CD4-positive, alpha-beta T cell treated with Interleukin-2 at 100 ng/mL for 4 hours (primary cell): Measurements from ENCODE around the gene OR10G7.

Experiments
- DNase-seq: peaks from one replicate; pipeline ENCODE4 v3.0.0-alpha.2; 2020; ENCODE audit warnings: low spot score

Gene OR10G7

GRCh38 chr11:124041254-124041653, at the start of gene OR10G7:
Gene OR10G7, minus strand, starts transcription at chr11:124041325. Its CDS starts 2,324 bp downstream, at chr11:124039001.
- DNase-seq, result no peak

DNA sequence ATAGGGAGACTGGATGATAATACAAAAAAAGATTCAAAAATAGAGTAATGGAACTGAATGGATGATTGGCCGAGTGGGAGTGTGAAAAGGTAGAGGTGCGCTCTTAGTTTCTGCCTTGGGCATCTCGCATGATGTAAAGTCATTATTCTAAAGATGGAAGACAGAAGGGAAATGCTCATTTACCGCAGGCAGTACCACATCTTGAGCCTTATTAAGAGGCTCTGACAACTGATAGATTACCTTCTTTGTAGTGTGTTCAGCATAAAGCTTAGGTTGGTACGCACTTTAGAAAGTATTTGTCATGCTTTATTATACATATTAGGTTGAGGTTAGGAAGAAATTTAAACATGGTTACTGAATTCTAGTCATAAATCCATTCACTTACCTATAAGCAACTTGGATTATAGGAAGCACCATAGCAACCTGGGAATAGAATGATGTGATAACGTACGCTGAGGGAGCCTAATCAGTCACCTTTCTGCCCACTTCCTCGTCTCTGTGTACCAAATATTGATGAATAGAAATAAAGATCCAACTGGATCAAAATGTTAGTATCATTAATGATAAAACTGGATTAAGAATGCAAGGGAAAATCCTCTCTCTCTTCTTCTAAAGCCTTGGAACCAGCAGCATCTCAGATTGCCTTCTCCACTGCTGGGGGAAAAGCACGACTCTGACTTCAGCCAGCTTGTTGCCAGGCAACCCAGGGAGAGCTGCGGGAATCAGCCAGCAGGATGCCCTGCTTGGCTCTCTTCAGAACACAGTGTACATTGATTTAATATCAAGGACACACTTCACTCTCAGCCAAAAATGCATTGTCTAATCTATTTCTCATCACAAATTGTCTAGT, 45.1 kb upstream of the OR10G7 start:
- DNase-seq, result no peak

DNA sequence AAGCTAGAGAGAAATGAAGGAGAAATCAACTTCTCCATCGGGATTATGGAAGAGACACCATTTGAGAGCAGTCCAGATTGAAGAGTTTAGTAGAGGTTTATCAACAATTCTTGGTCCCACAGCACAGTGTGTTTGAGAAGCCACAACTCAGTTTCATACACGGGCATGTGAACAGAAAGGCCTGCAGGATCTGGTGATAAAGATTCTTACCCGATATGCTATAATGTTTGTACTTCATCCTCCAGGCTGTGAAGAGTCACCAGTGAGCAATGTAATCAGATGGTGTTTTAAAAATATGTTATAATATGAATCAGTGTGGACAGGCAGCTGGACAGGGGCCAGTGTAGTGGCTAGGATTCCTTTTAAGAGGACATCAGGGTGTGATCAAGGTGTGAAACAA, 44.5 kb upstream of the OR10G7 start:
- no peak for DNase-seq

- no peak for DNase-seq
These were observed 41.2 kb upstream of the OR10G7 start for GRCh38 chr11:124082371-124082770.

- DNase-seq, result no peak
These were observed 40.4 kb upstream of the OR10G7 start for GRCh38 chr11:124081483-124081882.

- DNase-seq, result no peak
These were observed 39.3 kb upstream of the OR10G7 start for GRCh38 chr11:124080327-124081001.

GRCh38 chr11:124079631-124080326, 38.7 kb upstream of the OR10G7 start:
- no peak for DNase-seq

- no peak for DNase-seq
These were observed 37.5 kb upstream of the OR10G7 start for GRCh38 chr11:124078591-124078990.

DNA sequence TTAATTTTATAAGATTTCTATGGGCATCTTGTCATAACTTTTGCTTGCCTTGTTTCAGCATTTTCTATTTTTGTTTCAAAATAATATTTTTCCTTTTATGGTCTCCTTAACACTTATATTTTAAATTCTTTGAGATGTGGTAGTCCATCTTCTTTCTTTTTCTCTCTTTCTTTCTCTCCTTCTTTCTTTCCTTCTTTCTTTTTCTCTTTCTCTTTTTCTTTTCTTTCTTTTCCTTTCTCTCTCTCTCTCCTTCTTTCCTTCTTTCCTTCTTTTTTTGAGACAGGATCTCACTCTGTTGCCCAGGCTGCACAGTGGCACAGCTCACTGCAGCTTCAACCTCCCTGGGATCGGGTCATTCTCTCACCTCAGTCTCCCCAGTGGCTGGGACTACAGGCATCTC, 36.1 kb upstream of the OR10G7 start:
- no peak for DNase-seq

GRCh38 chr11:124075841-124076651, 34.9 kb upstream of the OR10G7 start:
- no peak for DNase-seq

GRCh38 chr11:124075492-124075840, 34.3 kb upstream of the OR10G7 start:
- DNase-seq, result no peak

DNA sequence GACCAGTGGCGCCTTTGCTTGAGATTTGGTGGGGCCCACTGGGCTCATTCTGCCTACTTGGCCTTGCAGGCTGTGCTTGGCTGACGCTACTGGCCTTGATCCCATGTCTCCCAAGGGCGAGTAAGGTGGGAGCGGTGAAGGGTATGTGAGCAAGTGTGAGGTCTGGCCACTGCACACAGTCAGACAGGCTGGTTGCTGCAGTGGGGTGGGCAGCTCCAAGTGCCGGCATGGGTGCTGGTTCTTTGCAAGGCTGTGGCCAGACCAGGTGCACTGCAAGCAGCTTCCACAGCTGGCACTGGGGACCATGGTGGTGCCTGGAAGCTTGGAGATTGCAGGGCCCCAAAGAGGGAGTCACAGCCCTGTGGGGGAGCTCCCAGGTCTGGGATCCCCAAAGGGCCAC, 33.4 kb upstream of the OR10G7 start:
- no peak for DNase-seq

DNA sequence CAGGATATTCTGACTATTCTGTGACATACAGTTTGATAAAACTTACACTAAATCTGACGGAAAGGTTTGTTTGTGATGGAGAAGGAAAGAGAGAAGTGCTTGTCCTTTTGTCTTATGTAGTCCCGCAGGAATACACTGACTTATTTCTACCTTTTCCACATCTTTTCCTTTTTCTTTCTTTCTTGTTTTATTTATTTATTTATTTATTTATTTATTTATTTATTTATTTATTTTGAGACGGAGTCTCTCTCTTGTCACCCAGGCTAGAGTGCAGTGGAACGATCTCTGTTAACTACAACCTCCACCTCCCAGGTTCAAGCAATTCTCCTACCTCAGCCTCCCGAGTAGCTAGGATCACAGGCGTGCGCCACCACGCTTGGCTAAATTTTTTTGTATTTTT, 31.0 kb upstream of the OR10G7 start:
- no peak for DNase-seq

DNA sequence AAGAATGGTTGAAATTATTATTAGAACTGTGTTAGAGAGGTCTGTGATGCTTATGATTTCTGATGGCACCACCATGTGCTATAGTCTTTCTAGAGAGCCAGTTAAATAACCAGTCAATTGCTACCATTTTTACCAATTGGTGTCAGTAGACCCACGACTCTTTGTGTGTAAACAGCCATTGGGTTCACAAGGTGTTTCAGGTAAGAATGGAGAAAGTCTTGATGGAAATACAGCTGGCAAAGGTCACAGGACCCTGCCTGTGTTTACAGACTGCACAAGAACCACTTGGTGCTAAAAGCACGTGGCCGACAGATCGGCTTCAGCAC, 30.5 kb upstream of the OR10G7 start:
- no peak for DNase-seq

DNA sequence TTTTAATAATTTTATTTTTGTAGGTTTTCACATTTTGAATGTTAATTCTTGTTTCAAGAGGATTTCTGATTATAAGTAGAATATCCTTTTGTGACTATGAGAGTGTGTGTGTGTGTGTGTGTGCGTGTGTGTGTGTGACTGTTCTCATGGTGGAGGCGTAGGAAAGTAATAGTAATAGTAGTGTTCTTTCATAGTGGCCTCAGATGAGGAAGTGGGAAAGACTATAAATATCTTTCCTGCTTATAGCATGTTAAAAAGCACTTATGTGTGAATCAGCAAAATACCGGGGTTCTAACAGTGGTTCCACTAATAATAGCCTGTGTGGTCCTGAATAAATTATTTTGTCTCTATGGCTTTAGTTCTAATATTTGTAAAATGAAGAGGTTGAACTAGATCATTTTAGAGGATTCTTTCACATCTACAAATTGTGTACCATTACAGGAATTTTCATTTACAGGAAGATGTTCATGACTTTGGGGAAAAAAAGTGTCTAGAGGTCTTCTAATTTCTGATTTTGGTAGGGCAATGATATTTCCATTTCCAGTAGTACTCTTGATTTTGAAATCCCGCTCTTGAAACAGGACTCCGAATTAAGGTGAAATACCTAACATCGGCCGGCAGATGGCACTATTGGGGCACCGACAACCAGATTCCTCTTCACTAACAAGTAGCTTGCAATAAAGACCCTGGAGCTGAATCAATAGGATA, 29.9 kb upstream of the OR10G7 start:
- DNase-seq, result peak; percentile 63

DNA sequence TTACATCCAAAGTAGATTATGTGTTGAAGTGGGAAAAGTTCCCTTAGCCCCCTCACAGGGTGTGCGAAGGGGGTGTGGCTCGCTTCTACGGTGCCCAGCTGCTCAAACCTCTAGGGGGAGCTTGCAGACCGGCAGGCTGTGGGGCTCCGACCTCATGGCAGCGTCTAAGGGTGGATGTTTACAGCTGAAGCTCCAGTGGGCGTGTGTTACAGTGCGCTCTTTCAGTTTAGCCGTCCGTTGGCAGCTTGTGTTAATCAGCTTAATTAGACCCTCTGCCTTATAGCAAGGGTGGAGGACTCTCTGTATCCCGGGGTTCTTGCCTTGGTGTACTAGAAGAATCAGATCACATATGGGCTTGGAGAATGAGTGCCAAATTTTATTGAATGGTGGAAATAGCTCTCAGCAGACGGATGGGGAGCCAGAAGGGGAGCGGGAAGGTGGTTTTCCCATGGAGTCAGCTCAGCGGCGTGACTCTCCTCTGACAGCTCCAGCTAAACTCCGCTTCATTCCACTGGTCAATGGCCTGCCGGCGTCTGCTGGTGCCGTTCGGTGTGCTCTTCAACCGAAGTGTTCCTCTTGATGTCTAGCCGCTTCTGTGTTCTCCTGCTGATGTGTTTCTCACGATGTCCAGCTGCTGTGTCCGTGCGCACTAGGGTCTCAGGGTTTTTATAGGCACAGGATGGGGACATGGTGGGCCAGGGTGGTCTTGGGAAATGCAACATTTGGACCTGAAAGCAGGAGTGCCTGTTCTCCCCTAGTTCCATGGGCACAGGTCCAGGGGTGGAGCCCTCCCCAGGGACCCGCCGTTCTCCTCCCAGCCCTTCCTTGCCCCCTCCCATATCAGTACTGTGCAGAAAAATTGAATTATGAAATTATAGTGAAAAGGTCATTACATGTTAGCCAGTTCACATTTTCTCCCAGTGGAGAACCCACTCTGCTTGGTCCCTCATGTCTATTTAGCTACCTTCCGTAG, 28.6 kb upstream of the OR10G7 start:
- peak; percentile 4 for DNase-seq

GRCh38 chr11:124068601-124069110, 27.5 kb upstream of the OR10G7 start:
- DNase-seq, result no peak

GRCh38 chr11:124052966-124053365, 11.8 kb upstream of the OR10G7 start:
- DNase-seq, result no peak

- DNase-seq, result no peak
These were observed 9.6 kb upstream of the OR10G7 start for GRCh38 chr11:124050748-124051147.

DNA sequence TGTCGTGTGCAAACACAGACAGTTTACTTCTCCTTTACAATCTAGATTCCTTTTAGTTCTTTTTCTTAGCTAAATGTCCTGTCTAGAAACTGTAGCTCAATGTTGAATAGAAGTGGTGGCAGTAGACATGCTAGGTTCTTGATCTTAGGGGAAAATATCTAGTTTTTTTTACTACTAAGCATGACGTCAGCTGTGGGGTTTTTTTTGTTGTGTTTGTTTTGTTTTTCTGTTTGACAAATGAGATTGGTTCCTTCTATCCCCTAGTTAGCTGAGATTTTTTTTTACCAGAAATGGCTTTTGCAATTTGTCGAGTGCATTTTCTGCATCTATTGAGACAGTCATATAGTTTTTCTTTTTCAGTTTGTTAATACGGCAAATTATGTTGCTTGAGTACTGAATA, 2.3 kb upstream of the OR10G7 start:
- DNase-seq, result no peak
